MM.1S (cell line): ENCODE results near the gene CD8A.

Source experiments
- DNase-seq: peaks from one replicate; pipeline ENCODE4 v3.0.0-alpha.2; 2015
- H2AFZ ChIP-seq: fragments of 300-600 bp; sonication (generic); 2 replicates; pipeline ENCODE4 v1.6.0; 2016; ENCODE audit warnings: antibody characterized with exemption, low read length
- H3F3A ChIP-seq: fragments of 300-600 bp; sonication (generic); 2 replicates; pipeline ENCODE4 v1.6.1; 2016; ENCODE audit warnings: mild to moderate bottlenecking, antibody characterized with exemption, low read length, moderate library complexity, mixed read lengths; ENCODE audit not compliant: insufficient read depth
- H3K27ac ChIP-seq: fragments of 300-600 bp; sonication (generic); 2 replicates; pipeline ENCODE4 v1.5.1; 2016; ENCODE audit warnings: mild to moderate bottlenecking, low read length
- H3K27me3 ChIP-seq: fragments of 300-600 bp; sonication (generic); replicated peaks from 2 replicates; pipeline ENCODE4 v1.6.0; 2016; ENCODE audit warnings: low read length; ENCODE audit not compliant: insufficient read depth
- H3K36me3 ChIP-seq: fragments of 300-600 bp; sonication (generic); replicated peaks from 2 replicates; pipeline ENCODE4 v1.6.1; 2016; ENCODE audit warnings: mild to moderate bottlenecking, low read length, mixed read lengths; ENCODE audit not compliant: insufficient read depth
- H3K4me1 ChIP-seq: fragments of 300-600 bp; sonication (generic); 2 replicates; pipeline ENCODE4 v1.6.1; 2016; ENCODE audit warnings: low read length, mixed read lengths
- H3K4me2 ChIP-seq: fragments of 300-600 bp; sonication (generic); 2 replicates; pipeline ENCODE4 v1.6.0; 2016; ENCODE audit warnings: low read depth, low read length
- H3K4me3 ChIP-seq: fragments of 300-600 bp; sonication (generic); 2 replicates; pipeline ENCODE4 v1.5.1; 2016; ENCODE audit warnings: low read length, mixed read lengths
- H3K79me2 ChIP-seq: fragments of 300-600 bp; sonication (generic); 2 replicates; pipeline ENCODE4 v1.6.1; 2016; ENCODE audit warnings: mixed run types, low read length, mixed read lengths
- H3K9ac ChIP-seq: fragments of 300-600 bp; sonication (generic); 2 replicates; pipeline ENCODE4 v1.6.1; 2016; ENCODE audit warnings: low read length, mixed read lengths
- H3K9me2 ChIP-seq: fragments of 300-600 bp; sonication (generic); replicated peaks from 2 replicates; pipeline ENCODE4 v1.6.1; 2016; ENCODE audit warnings: mild to moderate bottlenecking, low read length, mixed read lengths; ENCODE audit not compliant: insufficient read depth
- H3K9me3 ChIP-seq: fragments of 300-600 bp; sonication (generic); replicated peaks from 2 replicates; pipeline ENCODE4 v1.6.1; 2016; ENCODE audit warnings: mild to moderate bottlenecking, low read length, mixed read lengths; ENCODE audit not compliant: insufficient read depth
- H4K20me1 ChIP-seq: fragments of 300-600 bp; sonication (generic); 2 replicates; pipeline ENCODE4 v1.6.1; 2016; ENCODE audit warnings: mild to moderate bottlenecking, low read length, moderate library complexity, mixed read lengths; ENCODE audit not compliant: insufficient read depth
- CTCF ChIP-seq: fragments of 300-600 bp; sonication (generic); IDR thresholded peaks from 2 replicates; pipeline ENCODE4 v1.5.1; 2016; ENCODE audit warnings: antibody characterized with exemption, low read length, mixed read lengths
- EZH2 ChIP-seq: fragments of 300-600 bp; sonication (generic); optimal IDR thresholded peaks from 2 replicates; pipeline ENCODE3; 2017; ENCODE audit warnings: low read depth, mild to moderate bottlenecking, antibody characterized with exemption, low read length, mixed read lengths
- EZH2phosphoT487 ChIP-seq: fragments of 300-600 bp; sonication (generic); IDR thresholded peaks from 2 replicates; pipeline ENCODE4 v1.6.1; 2018; ENCODE audit warnings: antibody characterized with exemption, low read length

Gene CD8A

GRCh38 chr2:86770816-86771301 is 19.9 kb downstream of the CD8A start:
- Histone ChIP-seq H3K9ac (no peak overlapping the region), H4K20me1 (no peaks in the 10 kb centered on the region)
- no peak for DNase-seq

GRCh38 chr2:86769838-86770237 is 20.9 kb downstream of the CD8A start:
- Histone ChIP-seq H3F3A (no peaks in the 10 kb centered on the region), H3K79me2 (peaks cover 10% of the 10 kb centered on the region), H3K36me3 (no peaks in the 10 kb centered on the region; the same call in none of the 2 replicates), H3K9me2 (no peaks in the 10 kb centered on the region), H3K9me3 (no peaks in the 10 kb centered on the region), H3K9ac (no peak overlapping the region), H3K4me3 (no peak overlapping the region), H3K4me2 (no peak overlapping the region), H3K27ac (no peak overlapping the region), H4K20me1 (no peaks in the 10 kb centered on the region), H3K4me1 (no peaks in the 10 kb centered on the region), H3K27me3 (no peaks in the 10 kb centered on the region), H2AFZ (no peak overlapping the region)
- DNase-seq, result no peak
- TF ChIP-seq EZH2 (no peak), EZH2phosphoT487 (no peak), CTCF (no peak)

More at GRCh38 chr2:86770816-86771301, 19.9 kb downstream of the CD8A start:
- Histone ChIP-seq H3K4me1 (no peaks in the 10 kb centered on the region), H3K27me3 (no peaks in the 10 kb centered on the region), H3K9me2 (no peaks in the 10 kb centered on the region), H3K9me3 (no peaks in the 10 kb centered on the region), H3K27ac (no peak overlapping the region), H2AFZ (no peak overlapping the region), H3K36me3 (no peaks in the 10 kb centered on the region; the same call in none of the 2 replicates), H3F3A (no peaks in the 10 kb centered on the region), H3K79me2 (0 out of 2 replicates have a peak, but pooled peaks cover under 1% of the 10 kb centered on the region), H3K4me2 (no peak overlapping the region), H3K4me3 (no peak overlapping the region)
- TF ChIP-seq EZH2, result no peak
- TF ChIP-seq EZH2phosphoT487, result no peak
- TF ChIP-seq CTCF, result no peak

- H3K27me3 ChIP-seq, result no peaks in the 10 kb centered on the region
- H3K27ac ChIP-seq, result no peak overlapping the region
- no peaks in the 10 kb centered on the region; the same call in 1 of the 2 replicates for H3K36me3 ChIP-seq
- H3K9ac ChIP-seq, result no peak overlapping the region
- no peak overlapping the region for H3K4me2 ChIP-seq
- no peaks in the 10 kb centered on the region for H3F3A ChIP-seq
- H3K79me2 ChIP-seq, result peaks cover 12% of the 10 kb centered on the region
- H2AFZ ChIP-seq, result no peak overlapping the region
- H4K20me1 ChIP-seq, result no peaks in the 10 kb centered on the region
- no peaks in the 10 kb centered on the region for H3K9me3 ChIP-seq
- DNase-seq, result no peak
- no peaks in the 10 kb centered on the region for H3K4me1 ChIP-seq
- no peak for TF ChIP-seq EZH2
- TF ChIP-seq CTCF, result no peak
- TF ChIP-seq EZH2phosphoT487, result no peak
- no peak overlapping the region for H3K4me3 ChIP-seq
- no peaks in the 10 kb centered on the region for H3K9me2 ChIP-seq
Observed at GRCh38 chr2:86768189-86768949, 22.3 kb downstream of the CD8A start.
